ENCODE data around the gene FAM229B.

GRCh38 chr6:112062966-112063365 is 24.4 kb upstream of the FAM229B start:
- no peak for TF ChIP-seq CTCF (IDR thresholded peaks at IDR 0.05; ENCODE audit: insufficient read depth, low read length)
- no peak for TF ChIP-seq SPI1 (IDR thresholded peaks at IDR 0.05; ENCODE audit: borderline replicate concordance, low read depth)
- no peak for TF ChIP-seq POLR2AphosphoS5 (IDR thresholded peaks at IDR 0.05; ENCODE audit: low read depth)
- no peak for TF ChIP-seq REST (IDR thresholded peaks at IDR 0.05; ENCODE audit: insufficient replicate concordance, low read depth)
- no peak for TF ChIP-seq GABPA (IDR thresholded peaks at IDR 0.05; ENCODE audit: low read depth)
